H1 (cell line): ENCODE data around the gene KRTAP12-2. TPM values are rescaled to one million over a fixed set of nuclear protein-coding genes. Genes with fewer than 3 reads are reported as not detected.

Source experiments
- GABPA ChIP-seq: IDR thresholded peaks from 2 replicates; pipeline ENCODE4 v1.6.1; 2011; ENCODE audit warnings: mild to moderate bottlenecking, low read length, moderate library complexity, borderline replicate concordance; ENCODE audit not compliant: insufficient read depth
- HDAC2 ChIP-seq, 2 experiments: fragments of 300-600 bp in 1 of 2; sonication (generic) in 1 of 2; IDR thresholded peaks; 2 replicates each; pipeline ENCODE4 v1.6.1; 2011 to 2012; ENCODE audit warnings: low read depth in 2 of 2, low read length in 2 of 2, mild to moderate bottlenecking in 2 of 2, moderate library complexity in 2 of 2, borderline replicate concordance in 1 of 2, inconsistent platforms in 1 of 2
- polyA plus RNA-seq, 7 experiments: library from polyadenylated mRNA; depleted of rRNA in 3 of 7; stranded (reverse) in 5 of 7; unstranded in 2 of 7; fragments of >200 nt in 5 of 7; fragments of 200-250 nt in 2 of 7; gene quantifications; 1 replicate in 5 of 7; 2 replicates in 1 of 7; 4 replicates in 1 of 7; pipeline versions ENCODE4 v1.2.1 to v1.2.3, GENCODE V29; 2011 to 2013; ENCODE audit warnings: missing spikeins in 2 of 7, mixed read lengths in 2 of 7
- total RNA-seq: library from RNA; stranded (reverse); fragmentation: NEBNext Ultra II Directional; extraction: Animal tissue kit (Norgen Biotek cat#: 25700); gene quantifications from 2 replicates; pipeline ENCODE4 v1.2.1, GENCODE V29; 2021

KRTAP12-2 gene
- total and polyA plus RNA-seq, 2 of the 8 experiments (the other 6 are each of a cell fraction or from before 2014, with no cell fraction given) = 0.50 TPM; not detected in 1

GRCh38 chr21:44654576-44655175 lies 12.1 kb downstream of the KRTAP12-2 start, which contains the start of gene KRTAP12-4 (continued):
- TF ChIP-seq HDAC2 (IDR thresholded peaks at IDR 0.05; ENCODE audit: borderline replicate concordance in 1 of 2, low read depth in 2 of 2, low read length in 2 of 2) (no peak), GABPA (no peak)
